ENCODE results near the gene SYCN. TPM values are rescaled to one million over a fixed set of nuclear protein-coding genes. Genes with fewer than 3 reads are reported as not detected.

The SYCN gene
- total RNA-seq, 1 experiment from 2014 or later, result not detected

DNA sequence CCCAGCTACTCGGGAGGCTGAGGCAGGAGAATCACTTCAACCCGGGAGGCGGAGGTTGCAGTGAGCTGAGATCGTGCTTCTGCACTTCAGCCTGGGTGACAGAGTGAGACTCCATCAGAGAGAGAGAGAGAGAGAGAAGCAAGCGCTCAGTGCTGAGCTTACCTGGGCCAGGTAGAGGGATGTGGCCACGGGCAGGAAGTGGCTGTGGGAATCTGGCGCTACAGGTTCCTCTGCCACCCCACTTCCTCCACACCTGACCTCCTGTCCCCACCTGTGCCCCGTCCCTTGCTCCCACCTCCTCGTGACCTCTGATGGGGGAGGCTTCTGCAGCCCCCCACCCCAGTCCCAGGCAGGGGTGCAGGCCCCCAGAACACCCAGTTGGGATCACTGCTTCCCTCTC lies 8.3 kb downstream of the SYCN start:
- Histone ChIP-seq H3K36me3 (ENCODE audit: control insufficient read depth in 1 of 2, insufficient read depth in 2 of 2, low read length in 2 of 2) (no peaks in the 10 kb centered on the region), H3K27me3 (ENCODE audit: insufficient read depth, low read length) (no peaks in the 10 kb centered on the region), H3K79me2 (ENCODE audit: insufficient read depth, low read length) (no peaks in the 10 kb centered on the region), H3K9me3 (ENCODE audit: control insufficient read depth in 1 of 2, insufficient read depth in 1 of 2, low read depth in 1 of 2, low read length in 2 of 2) (no peaks in the 10 kb centered on the region), H3K27ac (ENCODE audit: low read depth, low read length) (no peak overlapping the region), H4K20me1 (ENCODE audit: insufficient read depth) (no peaks in the 10 kb centered on the region), H3K9ac (ENCODE audit: low read length) (no peak overlapping the region), H3K9me2 (ENCODE audit: insufficient read depth) (no peaks in the 10 kb centered on the region), H3K4me1 (ENCODE audit: control insufficient read depth in 1 of 2, insufficient read depth in 2 of 2, low read length in 2 of 2) (peaks cover 0 to 27% of the 10 kb centered on the region in 2 experiments; a peak in 2 of 4 replicates), H3K4me2 (ENCODE audit: low read length) (no peak overlapping the region), H3K4me3 (replicated peaks in 1 of 2; ENCODE audit: low read depth in 1 of 2, low read length in 2 of 2) (no peak overlapping the region), H2AFZ (ENCODE audit: low read depth, low read length, poor library complexity, severe bottlenecking) (no peak overlapping the region)
- intact Hi-C loops (cut with micrococcal nuclease), result no loop called here
- peak; percentile 30; the same call in 1 of the 2 replicates for ATAC-seq
- RAD21 ChIA-PET (ENCODE audit: low non-redundant PET in 1 of 2, low total read pairs in 2 of 2, uncharacterized antibody in 2 of 2, unreplicated experiment in 2 of 2), result no interaction called here
- no TSS peak for BruUV-seq (replicated peaks)
- TF ChIP-seq SRF (IDR thresholded peaks at IDR 0.05; ENCODE audit: low read depth), result no peak
- TF ChIP-seq EZH2 (IDR thresholded peaks at IDR 0.05), result no peak
- no peak for TF ChIP-seq POLR2A (IDR thresholded peaks at IDR 0.05; ENCODE audit: borderline replicate concordance, extremely low read depth, insufficient read depth, insufficient read length)
- no peak for TF ChIP-seq CBX3 (IDR thresholded peaks at IDR 0.05; ENCODE audit: low read depth)
- DNase-seq (ENCODE audit: low read depth, low spot score), result no peak
- CTCF ChIA-PET, result interaction anchor here (1.2 kb wide), 1 partner anchor 74 kb away, joined by 4 read pairs; no protein-coding TSS in a partner anchor
- POLR2A ChIA-PET, result no interaction called here

- intact Hi-C loops (cut with micrococcal nuclease), result no loop called here
- RAD21 ChIA-PET (ENCODE audit: low non-redundant PET in 1 of 2, low total read pairs in 2 of 2, uncharacterized antibody in 2 of 2, unreplicated experiment in 2 of 2), result no interaction called here
- no peak for DNase-seq (ENCODE audit: low read depth, low spot score)
- TF ChIP-seq YY1 (IDR thresholded peaks at IDR 0.05; ENCODE audit: extremely low read depth, insufficient replicate concordance, low read depth, low read length), result no peak
- no peak for TF ChIP-seq RAD21 (IDR thresholded peaks at IDR 0.05; ENCODE audit: low read depth)
- no peak for TF ChIP-seq EZH2phosphoT487 (IDR thresholded peaks at IDR 0.05; ENCODE audit: borderline replicate concordance)
- no peak for TF ChIP-seq EGR1 (IDR thresholded peaks at IDR 0.05; ENCODE audit: low read depth)
- TF ChIP-seq SRF (IDR thresholded peaks at IDR 0.05; ENCODE audit: low read depth), result no peak
- TF ChIP-seq SP1 (IDR thresholded peaks at IDR 0.05; ENCODE audit: low read depth), result no peak
- no peak for TF ChIP-seq ELF1 (IDR thresholded peaks at IDR 0.05; ENCODE audit: borderline replicate concordance, low read depth)
- TF ChIP-seq POLR2A (IDR thresholded peaks at IDR 0.05; ENCODE audit: borderline replicate concordance, extremely low read depth, insufficient read depth, insufficient read length), result no peak
- TF ChIP-seq TCF7L2 (IDR thresholded peaks at IDR 0.05; ENCODE audit: borderline replicate concordance, extremely low read depth, insufficient read depth, insufficient read length), result no peak
- TF ChIP-seq, protein P1, sequence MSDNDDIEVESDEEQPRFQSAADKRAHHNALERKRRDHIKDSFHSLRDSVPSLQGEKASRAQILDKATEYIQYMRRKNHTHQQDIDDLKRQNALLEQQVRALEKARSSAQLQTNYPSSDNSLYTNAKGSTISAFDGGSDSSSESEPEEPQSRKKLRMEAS (IDR thresholded peaks at IDR 0.05), result no peak
- TF ChIP-seq SIN3A (IDR thresholded peaks at IDR 0.05; ENCODE audit: low read depth), result no peak
- no peak for TF ChIP-seq CEBPB (IDR thresholded peaks at IDR 0.05; ENCODE audit: low read depth)
- TF ChIP-seq ZNF274 (IDR thresholded peaks at IDR 0.05; ENCODE audit: low read depth, low read length), result no peak
- TF ChIP-seq, protein P2, sequence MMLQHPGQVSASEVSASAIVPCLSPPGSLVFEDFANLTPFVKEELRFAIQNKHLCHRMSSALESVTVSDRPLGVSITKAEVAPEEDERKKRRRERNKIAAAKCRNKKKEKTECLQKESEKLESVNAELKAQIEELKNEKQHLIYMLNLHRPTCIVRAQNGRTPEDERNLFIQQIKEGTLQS (IDR thresholded peaks at IDR 0.05), result no peak
- TF ChIP-seq, protein P3, sequence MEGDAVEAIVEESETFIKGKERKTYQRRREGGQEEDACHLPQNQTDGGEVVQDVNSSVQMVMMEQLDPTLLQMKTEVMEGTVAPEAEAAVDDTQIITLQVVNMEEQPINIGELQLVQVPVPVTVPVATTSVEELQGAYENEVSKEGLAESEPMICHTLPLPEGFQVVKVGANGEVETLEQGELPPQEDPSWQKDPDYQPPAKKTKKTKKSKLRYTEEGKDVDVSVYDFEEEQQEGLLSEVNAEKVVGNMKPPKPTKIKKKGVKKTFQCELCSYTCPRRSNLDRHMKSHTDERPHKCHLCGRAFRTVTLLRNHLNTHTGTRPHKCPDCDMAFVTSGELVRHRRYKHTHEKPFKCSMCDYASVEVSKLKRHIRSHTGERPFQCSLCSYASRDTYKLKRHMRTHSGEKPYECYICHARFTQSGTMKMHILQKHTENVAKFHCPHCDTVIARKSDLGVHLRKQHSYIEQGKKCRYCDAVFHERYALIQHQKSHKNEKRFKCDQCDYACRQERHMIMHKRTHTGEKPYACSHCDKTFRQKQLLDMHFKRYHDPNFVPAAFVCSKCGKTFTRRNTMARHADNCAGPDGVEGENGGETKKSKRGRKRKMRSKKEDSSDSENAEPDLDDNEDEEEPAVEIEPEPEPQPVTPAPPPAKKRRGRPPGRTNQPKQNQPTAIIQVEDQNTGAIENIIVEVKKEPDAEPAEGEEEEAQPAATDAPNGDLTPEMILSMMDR (IDR thresholded peaks at IDR 0.05 in 2 of 3, conservative IDR thresholded peaks at IDR 0.05 in 1 of 3; ENCODE audit: borderline replicate concordance in 1 of 3, insufficient read depth in 1 of 3, low read depth in 2 of 3, low read length in 2 of 3), result no peak
- no peak for TF ChIP-seq POLR2AphosphoS5 (IDR thresholded peaks at IDR 0.05; ENCODE audit: low read depth, low read length)
Observed at GRCh38 chr19:39194832-39195542, 9.1 kb downstream of the SYCN start.

More at GRCh38 chr19:39194832-39195542, 9.1 kb downstream of the SYCN start:
- Histone ChIP-seq H3K27ac (ENCODE audit: low read depth, low read length) (no peak overlapping the region), H3K9ac (ENCODE audit: low read length) (no peak overlapping the region), H3K36me3 (ENCODE audit: control insufficient read depth in 1 of 2, insufficient read depth in 2 of 2, low read length in 2 of 2) (no peaks in the 10 kb centered on the region), H3K27me3 (ENCODE audit: insufficient read depth, low read length) (no peaks in the 10 kb centered on the region), H3K9me2 (ENCODE audit: insufficient read depth) (no peaks in the 10 kb centered on the region), H3K4me3 (replicated peaks in 1 of 2; ENCODE audit: low read depth in 1 of 2, low read length in 2 of 2) (no peak overlapping the region), H3K4me2 (ENCODE audit: low read length) (no peak overlapping the region), H2AFZ (ENCODE audit: low read depth, low read length, poor library complexity, severe bottlenecking) (no peak overlapping the region), H3K9me3 (ENCODE audit: control insufficient read depth in 1 of 2, insufficient read depth in 1 of 2, low read depth in 1 of 2, low read length in 2 of 2) (no peaks in the 10 kb centered on the region), H4K20me1 (ENCODE audit: insufficient read depth) (no peaks in the 10 kb centered on the region), H3K4me1 (ENCODE audit: control insufficient read depth in 1 of 2, insufficient read depth in 2 of 2, low read length in 2 of 2) (peaks cover 0 to 27% of the 10 kb centered on the region in 2 experiments; a peak in 2 of 4 replicates), H3K79me2 (ENCODE audit: insufficient read depth, low read length) (no peaks in the 10 kb centered on the region)
- no TSS peak for BruUV-seq (replicated peaks)
- ChIA-PET CTCF (interaction anchor here (1.2 kb wide), 1 partner anchor 73 kb away, joined by 4 read pairs; no protein-coding TSS in a partner anchor), POLR2A (no interaction called here)
- 0 out of 2 replicates have a peak, but pooled peaks have one; percentile 23 for ATAC-seq

Data from HCT116 (cell line).